CD14-positive monocyte (primary cell): Measurements from ENCODE around the gene INPP4B. TPM values are rescaled to one million over a fixed set of nuclear protein-coding genes. Genes with fewer than 3 reads are reported as not detected.

Experiments used
- DNase-seq, 3 donors: peaks; one replicate each; pipeline ENCODE4 v3.0.0-alpha.2; 2011 to 2022
- H2AFZ ChIP-seq: 2 replicates; pipeline ENCODE4 v1.6.0; 2012; ENCODE audit warnings: mild to moderate bottlenecking, low read depth, low read length, inconsistent platforms; ENCODE audit not compliant: insufficient read depth, poor library complexity, severe bottlenecking
- H3K27ac ChIP-seq, 2 donors: 1 replicate in 1 of 2; 2 replicates in 1 of 2; pipeline ENCODE4 v1.5.1; 2012 to 2013; ENCODE audit warnings: low read length in 2 of 2, control low read depth in 1 of 2, inconsistent platforms in 1 of 2, low read depth in 1 of 2, mild to moderate bottlenecking in 1 of 2
- H3K27me3 ChIP-seq, 2 donors: one replicate each; pipeline versions ENCODE4 v1.6.0 to v1.6.1; 2011 to 2013; ENCODE audit warnings: low read length in 2 of 2; ENCODE audit not compliant: control insufficient read depth in 2 of 2, insufficient read depth in 2 of 2
- H3K36me3 ChIP-seq, 2 donors: replicated peaks in 1 of 2; 1 replicate in 1 of 2; 2 replicates in 1 of 2; pipeline versions ENCODE4 v1.5.1 to v1.6.1; 2012 to 2013; ENCODE audit warnings: low read length in 2 of 2, control low read depth in 1 of 2, inconsistent platforms in 1 of 2, mild to moderate bottlenecking in 1 of 2; ENCODE audit not compliant: insufficient read depth in 2 of 2, control insufficient read depth in 1 of 2
- H3K4me1 ChIP-seq, 2 donors: 1 replicate in 1 of 2; 2 replicates in 1 of 2; pipeline versions ENCODE4 v1.5.1 to v1.6.1; 2012 to 2013; ENCODE audit warnings: low read length in 2 of 2, control low read depth in 1 of 2, inconsistent platforms in 1 of 2, mild to moderate bottlenecking in 1 of 2, moderate library complexity in 1 of 2; ENCODE audit not compliant: insufficient read depth in 2 of 2, control insufficient read depth in 1 of 2
- H3K4me2 ChIP-seq: replicated peaks from 2 replicates; pipeline ENCODE3; 2012; ENCODE audit warnings: low read length, moderate library complexity, mild to moderate bottlenecking; ENCODE audit not compliant: poor library complexity, severe bottlenecking; ENCODE audit errors: extremely low read depth
- H3K4me3 ChIP-seq, 3 experiments: fragments of 200-600 bp in 1 of 3; sonication (generic) in 1 of 3; replicated peaks in 1 of 3; 1 replicate in 2 of 3; 2 replicates in 1 of 3; pipeline ENCODE4 v1.5.1; 2011 to 2013; ENCODE audit warnings: low read length in 3 of 3, mild to moderate bottlenecking in 3 of 3, control low read depth in 2 of 3, low read depth in 2 of 3, inconsistent platforms in 1 of 3, moderate library complexity in 1 of 3
- H3K79me2 ChIP-seq: 2 replicates; pipeline ENCODE4 v1.6.0; 2012; ENCODE audit warnings: mild to moderate bottlenecking, control low read depth, inconsistent platforms, low read length, moderate library complexity; ENCODE audit not compliant: insufficient read depth
- H3K9ac ChIP-seq: 2 replicates; pipeline ENCODE4 v1.6.0; 2017; ENCODE audit warnings: low read length, mild to moderate bottlenecking; ENCODE audit not compliant: insufficient read depth, poor library complexity, severe bottlenecking
- H3K9me3 ChIP-seq, 2 donors: replicated peaks in 1 of 2; 1 replicate in 1 of 2; 2 replicates in 1 of 2; pipeline versions ENCODE4 v1.5.1 to v1.6.1; 2012 to 2013; ENCODE audit warnings: low read length in 2 of 2, control low read depth in 1 of 2; ENCODE audit not compliant: control insufficient read depth in 1 of 2, insufficient read depth in 1 of 2
- H4K20me1 ChIP-seq: 2 replicates; pipeline ENCODE4 v1.6.0; 2012; ENCODE audit warnings: mild to moderate bottlenecking, low read length, control low read depth, moderate library complexity; ENCODE audit not compliant: insufficient read depth
- H3K27ac Mint-ChIP-seq, 7 donors: one replicate each; pipeline ENCODE4 v1.8.0; 2020; ENCODE audit warnings: mild to moderate bottlenecking in 7 of 7, mixed read lengths in 7 of 7, moderate library complexity in 6 of 7, inconsistent platforms in 2 of 7
- H3K27me3 Mint-ChIP-seq, 3 donors: one replicate each; pipeline ENCODE4 v1.8.0; 2021 to 2022; ENCODE audit warnings: low read depth in 3 of 3, mild to moderate bottlenecking in 3 of 3, mixed read lengths in 3 of 3, moderate library complexity in 3 of 3, inconsistent platforms in 1 of 3
- H3K36me3 Mint-ChIP-seq, 2 donors: one replicate each; pipeline ENCODE4 v1.8.0; 2020; ENCODE audit warnings: mixed read lengths in 2 of 2, inconsistent platforms in 1 of 2, mild to moderate bottlenecking in 1 of 2
- H3K4me1 Mint-ChIP-seq: one replicate; pipeline ENCODE4 v1.8.0; 2020; ENCODE audit warnings: mild to moderate bottlenecking, mixed read lengths
- H3K4me3 Mint-ChIP-seq, 2 donors: one replicate each; pipeline ENCODE4 v1.8.0; 2020; ENCODE audit warnings: mild to moderate bottlenecking in 2 of 2, mixed read lengths in 2 of 2, moderate library complexity in 1 of 2
- H3K9me3 Mint-ChIP-seq, 7 donors: one replicate each; pipeline ENCODE4 v1.8.0; 2020 to 2022; ENCODE audit warnings: mixed read lengths in 7 of 7, mild to moderate bottlenecking in 6 of 7, moderate library complexity in 6 of 7, inconsistent platforms in 2 of 7
- CTCF ChIP-seq: fragments of 200-600 bp; IDR thresholded peaks from one replicate; pipeline ENCODE4 v1.8.0; 2022; ENCODE audit warnings: antibody characterized with exemption, mild to moderate bottlenecking
- WGBS: methylation state at CpG from one replicate; pipeline ENCODE4 v1.1.5; 2013; ENCODE audit warnings: missing lambda C conversion rate; ENCODE audit not compliant: insufficient coverage; 5-methylcytosine and 5-hydroxymethylcytosine counted together
- intact Hi-C, 2 donors: fragments of 100-400 bp; cut with micrococcal nuclease; formaldehyde crosslinking; loops; one replicate each; pipeline versions ENCODE4 v1.15.0 to v1.15.1; 2023
- polyA plus RNA-seq, 3 donors: library from polyadenylated mRNA; depleted of rRNA in 1 of 3; unstranded in 2 of 3; stranded (reverse) in 1 of 3; fragments of 300-500 nt in 2 of 3; fragments of >200 nt in 1 of 3; fragmentation: Illumina TruSeq in 2 of 3; gene quantifications; 1 replicate in 2 of 3; 2 replicates in 1 of 3; pipeline ENCODE4 v1.2.3, GENCODE V29; 2012 to 2021

Gene INPP4B
- polyA plus RNA-seq, 3 donors, result 0.13 to 0.38 (median 0.22) TPM

GRCh38 chr4:142092941-142093340 lies 753.2 kb downstream of the INPP4B start:
- H3K4me1 Mint-ChIP-seq, result no peaks in the 10 kb centered on the region
- no CpG with 5 or more reads among the region's 1 CpG for WGBS

GRCh38 chr4:142091691-142092182 lies 754.4 kb downstream of the INPP4B start:
- H3K4me2 ChIP-seq, result no peak overlapping the region
- Mint-ChIP-seq H3K9me3 (peaks cover 0 to 3% (median 0%) of the 10 kb centered on the region in 7 donors), H3K27me3 (peaks cover 0 to 1% (median 0%) of the 10 kb centered on the region in 3 donors), H3K4me1 (no peaks in the 10 kb centered on the region), H3K27ac (no peak overlapping the region), H3K36me3 (no peaks in the 10 kb centered on the region), H3K4me3 (no peak overlapping the region)
- H3K27ac ChIP-seq, result no peak overlapping the region
- no peaks in the 10 kb centered on the region for H3K9me3 ChIP-seq
- DNase-seq, result no peak
- no peaks in the 10 kb centered on the region for H3K79me2 ChIP-seq
- H3K4me1 ChIP-seq, result no peaks in the 10 kb centered on the region
- H3K27me3 ChIP-seq, result no peaks in the 10 kb centered on the region
- no peak overlapping the region for H2AFZ ChIP-seq
- WGBS, result 67% methylated on average over 1 of the region's 4 CpGs
- no peaks in the 10 kb centered on the region for H4K20me1 ChIP-seq
- H3K4me3 ChIP-seq, result no peak overlapping the region
- no peaks in the 10 kb centered on the region for H3K36me3 ChIP-seq
- H3K9ac ChIP-seq, result no peak overlapping the region
- intact Hi-C loops, result no loop called here
- TF ChIP-seq CTCF, result no peak

More at GRCh38 chr4:142092941-142093340, 753.2 kb downstream of the INPP4B start:
- Mint-ChIP-seq H3K27me3 (peaks cover 0 to 1% (median 0%) of the 10 kb centered on the region in 3 donors), H3K4me3 (no peak overlapping the region), H3K9me3 (peaks cover 0 to 3% (median 0%) of the 10 kb centered on the region in 7 donors), H3K36me3 (no peaks in the 10 kb centered on the region), H3K27ac (no peak overlapping the region)
- H3K9ac ChIP-seq, result no peak overlapping the region
- TF ChIP-seq CTCF, result no peak
- no peaks in the 10 kb centered on the region for H4K20me1 ChIP-seq
- no peak overlapping the region for H3K4me2 ChIP-seq
- no peaks in the 10 kb centered on the region for H3K9me3 ChIP-seq
- no peak for DNase-seq
- no peak overlapping the region for H3K27ac ChIP-seq
- H3K4me3 ChIP-seq, result no peak overlapping the region
- no peaks in the 10 kb centered on the region for H3K36me3 ChIP-seq
- intact Hi-C loops, result no loop called here
- no peaks in the 10 kb centered on the region for H3K79me2 ChIP-seq
- H3K27me3 ChIP-seq, result no peaks in the 10 kb centered on the region
- no peak overlapping the region for H2AFZ ChIP-seq
- H3K4me1 ChIP-seq, result no peaks in the 10 kb centered on the region
